PC-9 (cell line): Measurements from ENCODE around the gene KIZ.

ENCODE experiments used
- CTCF ChIP-seq: fragments of 200-600 bp; sonication (generic); conservative IDR thresholded peaks from 2 replicates; pipeline ENCODE4 v1.6.1; 2017; ENCODE audit warnings: mixed run types, antibody characterized with exemption, mild to moderate bottlenecking, moderate library complexity
- EZH2 ChIP-seq: fragments of 200-600 bp; sonication (generic); IDR thresholded peaks from 2 replicates; pipeline ENCODE4 v1.8.0; 2017; ENCODE audit warnings: antibody characterized with exemption, low read depth

DNA sequence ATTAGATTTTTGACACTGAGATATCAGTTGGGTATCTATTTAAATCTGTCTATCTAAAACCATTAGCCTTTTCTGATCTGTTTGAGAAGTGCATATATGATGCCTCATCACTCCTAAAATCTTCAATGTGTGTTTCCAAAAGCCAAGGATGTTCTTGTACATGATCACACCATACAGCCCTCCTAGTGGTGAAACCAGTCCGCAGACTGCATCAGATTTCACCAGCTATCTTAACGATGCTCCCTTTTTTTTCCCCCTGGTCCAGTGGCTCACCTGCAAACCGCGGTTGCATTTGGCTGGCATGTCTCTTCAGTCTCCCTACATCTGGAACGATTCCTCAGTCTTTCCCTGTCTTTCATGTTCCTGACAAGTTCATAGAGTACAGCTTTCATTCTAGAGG is 4.0 kb downstream of the KIZ start:
- TF ChIP-seq CTCF (no peak), EZH2 (no peak)
